ENCODE data around the gene CIDEB. TPM values are rescaled to one million over a fixed set of nuclear protein-coding genes. Genes with fewer than 3 reads are reported as not detected.

Gene CIDEB
- total and polyA plus RNA-seq, 2 of the 13 experiments (the other 11 are each of a cell fraction or from before 2014, with no cell fraction given), result 35.8 to 110 TPM

GRCh38 chr14:24343795-24344660, 36.3 kb upstream of the CIDEB start (continued):
- TF ChIP-seq SNAI1 (CRISPR knock-in tag; IDR thresholded peaks at IDR 0.05; ENCODE audit: borderline replicate concordance), result no peak
- TF ChIP-seq KDM5B (CRISPR knock-in tag; IDR thresholded peaks at IDR 0.05; ENCODE audit: borderline replicate concordance), result no peak
- TF ChIP-seq KDM6A (CRISPR knock-in tag; IDR thresholded peaks at IDR 0.05; ENCODE audit: low read depth), result 0 out of 2 replicates have a peak, but pooled peaks have one; percentile 41
- TF ChIP-seq ZNF530 (CRISPR knock-in tag; IDR thresholded peaks at IDR 0.05; ENCODE audit: low read depth), result no peak
- no peak for TF ChIP-seq RFX5 (IDR thresholded peaks at IDR 0.05; ENCODE audit: low read depth, low read length)
- no peak for TF ChIP-seq NFYC (CRISPR knock-in tag; IDR thresholded peaks at IDR 0.05)
- no peak for TF ChIP-seq ZNF510 (CRISPR knock-in tag; IDR thresholded peaks at IDR 0.05; ENCODE audit: low read depth)
- TF ChIP-seq CENPX (CRISPR knock-in tag; IDR thresholded peaks at IDR 0.05), result no peak
- no peak for TF ChIP-seq PLSCR1 (CRISPR knock-in tag; IDR thresholded peaks at IDR 0.05; ENCODE audit: borderline replicate concordance)
- no peak for TF ChIP-seq AKNA (CRISPR knock-in tag; IDR thresholded peaks at IDR 0.05; ENCODE audit: borderline replicate concordance)
- TF ChIP-seq SOX6 (IDR thresholded peaks at IDR 0.05), result no peak
- peak; percentile 45; the same call in 1 of the 2 replicates for TF ChIP-seq SOX6 (CRISPR knock-in tag; IDR thresholded peaks at IDR 0.05)
- no peak for TF ChIP-seq ZNF333 (CRISPR knock-in tag; IDR thresholded peaks at IDR 0.05; ENCODE audit: borderline replicate concordance)
- no peak for TF ChIP-seq TERF1 (CRISPR knock-in tag; IDR thresholded peaks at IDR 0.05)
- TF ChIP-seq GLI4 (CRISPR knock-in tag; IDR thresholded peaks at IDR 0.05; ENCODE audit: borderline replicate concordance), result no peak
- TF ChIP-seq DZIP1 (CRISPR knock-in tag; IDR thresholded peaks at IDR 0.05), result no peak
- TF ChIP-seq TRAFD1 (CRISPR knock-in tag; IDR thresholded peaks at IDR 0.05; ENCODE audit: borderline replicate concordance), result 0 out of 2 replicates have a peak, but pooled peaks have one; percentile 67

All from HepG2 (cell line).